CD4-positive, alpha-beta T cell treated with Interleukin-17A for 1 hour (primary cell): ENCODE results near the gene UPK3BL2.
"Not testable (repeated sequence)": the region's sequence is repeated elsewhere in the genome, so short reads cannot be mapped to it uniquely, and the experiment has no call there.

Source experiments
- DNase-seq: peaks from one replicate; pipeline ENCODE4 v3.0.0-alpha.2; 2020

UPK3BL2 gene

DNA sequence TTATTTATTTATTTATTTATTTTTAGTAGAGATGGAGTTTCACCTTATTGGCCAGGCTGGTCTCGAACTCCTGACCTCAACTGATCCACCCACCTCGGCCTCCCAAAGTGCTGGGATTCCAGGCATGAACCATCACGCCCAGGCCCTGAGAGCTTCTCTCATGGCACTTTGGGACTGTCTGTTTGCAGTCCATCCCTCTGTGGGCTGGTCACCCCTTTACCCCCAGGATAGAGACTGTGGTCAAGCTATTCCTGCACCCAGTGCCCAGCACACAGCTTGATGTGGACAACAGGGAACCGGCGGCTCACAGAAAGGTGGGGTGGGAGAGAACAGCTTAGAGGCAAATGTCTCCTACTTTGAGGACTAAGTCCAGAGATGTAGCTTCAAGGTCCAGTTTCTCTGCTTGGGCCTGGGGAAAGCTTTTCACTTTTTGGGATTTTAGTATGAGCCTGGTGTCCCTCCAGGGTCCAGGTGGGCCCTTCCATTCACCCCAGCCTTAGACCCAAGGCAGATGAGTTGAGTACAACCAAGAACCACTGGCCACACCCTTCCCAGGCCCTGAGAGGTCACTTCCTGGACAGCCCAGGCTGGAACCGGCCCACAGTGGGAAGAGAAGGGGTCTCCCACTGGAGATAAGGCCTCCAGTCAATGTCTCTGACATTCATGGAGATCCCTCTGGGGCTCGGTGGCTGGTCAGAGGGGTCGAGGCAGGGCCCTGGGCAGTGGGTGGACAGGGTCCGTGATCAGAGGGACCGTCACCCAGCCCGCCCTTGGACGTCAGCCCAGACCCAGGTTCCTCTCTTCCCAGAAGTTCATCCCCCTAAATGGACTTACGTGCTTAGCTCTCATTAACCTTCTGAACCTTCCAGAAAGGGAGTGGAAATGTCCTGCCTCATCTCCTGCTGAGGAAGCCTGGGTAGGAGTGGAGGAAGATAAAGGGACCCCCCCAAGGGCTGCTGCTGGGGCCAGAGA is 15.4 kb downstream of the UPK3BL2 start:
- DNase-seq = not testable (repeated sequence)

DNA sequence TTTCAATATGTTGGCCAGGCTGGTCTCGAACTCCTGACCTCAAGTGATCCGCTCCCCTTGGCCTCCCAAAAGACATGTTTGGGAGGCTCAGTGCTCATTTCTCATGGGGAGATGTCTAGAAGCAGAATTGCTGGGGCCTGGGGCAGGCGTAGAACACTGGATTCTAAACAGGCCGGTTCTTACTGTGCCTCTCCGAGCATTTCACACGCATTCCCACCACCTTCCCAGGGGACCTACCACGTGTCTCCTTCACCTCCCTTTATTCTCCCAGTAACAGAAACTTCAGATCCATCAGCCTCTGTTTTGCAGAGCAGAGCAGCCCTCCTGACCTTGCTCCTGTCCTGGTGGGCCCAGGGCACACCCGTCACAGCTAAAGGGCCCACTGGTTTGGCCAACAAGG is 16.3 kb downstream of the UPK3BL2 start:
- not testable (repeated sequence) for DNase-seq

DNA sequence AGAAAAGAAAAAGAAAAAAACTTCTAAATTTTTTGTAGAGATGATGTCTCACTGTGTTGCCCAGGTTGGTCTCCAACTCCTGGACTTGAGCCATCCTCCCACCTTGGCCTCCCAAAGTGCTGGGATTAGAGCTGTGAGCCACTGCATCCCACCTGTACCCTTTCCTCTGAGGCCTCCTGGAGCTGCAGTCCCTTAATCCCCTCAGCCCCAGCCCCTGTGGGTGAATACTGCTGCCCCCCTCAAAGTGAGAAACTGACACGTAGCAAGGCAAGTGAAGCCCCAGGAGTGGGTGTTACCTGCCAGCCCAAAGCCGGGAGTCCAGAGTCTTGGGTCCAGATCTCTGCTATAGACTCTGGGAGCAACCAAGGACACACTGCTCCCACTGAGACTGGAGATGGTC is 18.7 kb downstream of the UPK3BL2 start:
- DNase-seq = not testable (repeated sequence)

DNA sequence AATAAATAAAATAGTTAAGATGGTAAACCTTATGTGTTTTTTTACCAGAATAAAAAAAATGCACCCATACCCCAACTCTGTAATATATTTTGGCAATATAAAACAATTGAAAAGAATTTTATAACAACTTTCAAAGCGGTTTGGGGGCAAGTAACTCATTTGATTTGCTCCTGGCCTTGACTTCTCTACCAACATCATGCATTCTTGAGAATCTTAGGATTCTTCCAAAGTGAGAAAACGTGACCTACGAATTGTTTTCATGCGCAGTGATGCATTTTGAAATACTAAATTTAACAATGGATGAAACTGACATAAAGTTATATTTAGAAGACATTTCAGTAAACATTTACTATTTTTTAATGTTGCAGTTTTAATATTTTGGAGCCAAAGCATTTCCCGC is 22.7 kb downstream of the UPK3BL2 start:
- not testable (repeated sequence) for DNase-seq

DNA sequence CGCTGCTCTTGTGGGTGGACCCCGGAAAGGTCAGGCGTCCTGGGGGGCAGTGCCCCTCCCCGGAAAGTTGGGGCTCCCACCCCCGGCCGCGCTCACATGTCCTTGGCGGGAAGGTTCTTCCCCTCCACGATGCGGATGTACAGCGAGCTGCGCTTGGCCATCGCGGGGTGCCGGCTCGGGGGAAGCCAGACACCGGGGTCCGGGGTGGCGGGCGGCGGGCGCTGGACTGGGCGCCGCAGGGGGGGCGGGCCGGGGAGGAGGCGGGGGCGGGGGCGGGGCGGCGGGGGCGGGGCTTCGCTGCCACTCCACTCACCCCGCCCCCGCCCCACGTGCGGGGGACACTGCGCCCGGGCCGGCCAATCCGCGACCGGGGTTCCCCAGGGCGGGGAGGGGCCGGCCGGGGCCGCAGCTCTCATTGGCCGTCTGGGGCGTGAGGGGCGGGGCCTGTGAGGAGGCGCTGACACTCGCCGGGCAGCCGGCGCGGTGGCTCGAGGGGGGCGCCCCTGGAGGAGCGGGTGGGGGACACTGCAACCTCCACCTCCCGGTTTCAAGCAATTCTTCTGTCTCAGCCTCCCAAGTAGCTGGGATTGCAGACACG is 25.8 kb downstream of the UPK3BL2 start, which contains the start of gene RASA4B:
TSS of gene RASA4B (minus strand) at position 228 of the 598 bp plus-strand sequence. CDS start at position 161, 67 bp downstream.
- peak; percentile 39 for DNase-seq

DNA sequence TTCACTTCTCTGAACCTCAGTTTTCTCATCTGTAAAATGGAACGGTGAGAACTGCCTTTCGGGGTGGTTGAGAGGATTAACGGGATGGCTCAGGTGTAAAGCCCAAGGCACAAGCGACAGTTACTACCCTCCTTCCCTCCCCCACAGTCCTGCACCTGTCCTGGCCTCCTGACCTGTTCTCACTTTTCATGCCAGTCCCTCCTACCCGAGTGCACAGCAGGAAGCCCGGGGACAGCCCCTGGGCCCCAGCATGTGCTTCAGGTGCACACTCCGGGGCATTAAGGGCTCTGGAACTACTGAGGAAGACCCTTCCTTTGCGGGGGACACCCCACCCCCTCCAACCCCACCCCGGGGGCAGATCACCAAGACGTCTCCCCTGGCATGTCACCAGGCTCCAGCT is 26.5 kb downstream of the UPK3BL2 start:
- not testable (repeated sequence) for DNase-seq

DNA sequence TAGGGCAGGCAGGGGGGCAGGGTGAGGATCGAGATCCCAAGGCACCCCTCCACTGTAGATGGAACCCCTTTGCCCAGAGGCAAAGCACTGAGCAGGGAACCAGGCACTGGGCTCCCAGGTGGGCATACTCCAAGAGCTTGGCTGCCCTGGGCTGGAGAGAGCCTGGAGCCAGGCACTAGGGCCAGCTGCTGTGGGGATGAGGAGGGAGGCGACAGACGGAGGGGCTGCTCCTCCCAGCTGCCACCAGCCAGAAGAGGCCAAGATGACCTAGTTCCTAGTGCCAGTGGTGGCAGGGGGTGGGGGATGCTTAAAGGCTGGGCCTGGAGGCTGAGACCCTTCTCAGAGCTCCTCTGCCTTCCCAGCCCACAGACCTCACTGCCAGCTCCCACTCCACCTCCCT is 27.6 kb downstream of the UPK3BL2 start:
- DNase-seq = not testable (repeated sequence)

DNA sequence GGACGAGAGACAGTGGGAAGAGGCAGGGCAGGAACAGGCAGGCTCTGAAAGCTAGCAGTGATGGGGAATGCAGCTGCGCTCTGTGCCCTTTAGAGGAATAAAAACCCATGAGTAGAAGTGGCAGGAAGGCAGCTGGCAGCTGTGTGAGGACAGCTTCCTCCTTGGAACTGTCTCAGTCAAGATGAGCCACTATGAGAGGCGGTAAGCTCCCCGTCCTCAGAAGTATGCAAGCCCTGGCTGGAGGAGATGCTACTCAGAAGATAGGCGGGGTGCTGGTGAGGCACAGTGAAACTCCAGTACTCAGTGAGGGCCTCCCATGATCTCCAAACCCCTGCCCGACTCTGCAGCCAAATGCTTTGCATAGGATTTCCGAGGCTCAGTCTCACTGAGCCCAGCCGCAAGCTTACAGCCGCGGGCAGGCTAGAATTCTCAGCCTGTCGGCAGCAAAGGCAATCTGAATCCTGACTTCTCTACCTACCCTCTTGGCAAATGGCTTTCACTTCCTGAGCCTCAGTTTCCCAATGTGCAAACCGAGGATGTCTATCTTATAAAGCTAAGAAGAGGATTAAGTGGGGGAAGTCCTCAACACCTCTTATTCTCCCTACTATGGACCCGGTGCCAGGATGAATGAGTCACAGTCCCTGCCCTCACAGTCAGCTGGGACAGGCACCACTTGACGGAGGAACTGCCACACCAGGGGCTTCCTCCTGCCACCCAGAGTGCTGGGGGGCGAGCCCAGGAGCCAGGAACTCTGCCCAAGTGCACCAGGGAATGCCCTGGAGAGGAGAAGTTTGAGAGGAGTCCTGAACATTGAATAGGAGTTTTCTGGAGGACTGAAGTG is 28.4 kb downstream of the UPK3BL2 start:
- DNase-seq = not testable (repeated sequence)

DNA sequence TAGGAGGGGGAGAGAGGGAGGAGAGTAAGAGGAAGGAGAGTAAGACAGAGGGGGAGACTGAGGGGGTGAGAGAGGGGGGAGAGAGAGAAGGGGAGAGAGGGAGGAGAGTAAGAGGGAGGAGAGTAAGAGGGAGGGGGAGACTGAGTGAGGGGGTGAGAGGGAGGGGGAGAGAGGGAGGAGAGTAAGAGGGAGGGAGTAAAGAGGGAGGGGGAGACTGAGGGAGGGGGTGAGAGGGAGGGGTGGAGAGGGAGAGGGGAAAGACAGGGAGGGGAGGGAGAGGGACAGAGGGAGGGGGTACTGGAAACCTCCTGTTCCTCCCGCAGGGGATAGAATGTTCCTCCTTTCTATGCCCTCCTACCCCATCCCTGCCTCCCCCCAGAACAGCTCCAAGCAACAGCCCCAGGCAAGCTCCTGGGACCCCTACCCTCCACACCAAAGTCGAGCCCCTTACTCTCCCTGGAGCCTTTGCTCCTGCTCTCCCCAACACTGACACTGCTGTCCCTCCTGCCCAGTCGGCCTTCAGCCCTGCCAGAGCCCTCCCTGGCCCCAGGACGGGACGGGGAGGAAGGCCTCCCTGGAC is 30.8 kb downstream of the UPK3BL2 start:
- peak; percentile 47 for DNase-seq

DNA sequence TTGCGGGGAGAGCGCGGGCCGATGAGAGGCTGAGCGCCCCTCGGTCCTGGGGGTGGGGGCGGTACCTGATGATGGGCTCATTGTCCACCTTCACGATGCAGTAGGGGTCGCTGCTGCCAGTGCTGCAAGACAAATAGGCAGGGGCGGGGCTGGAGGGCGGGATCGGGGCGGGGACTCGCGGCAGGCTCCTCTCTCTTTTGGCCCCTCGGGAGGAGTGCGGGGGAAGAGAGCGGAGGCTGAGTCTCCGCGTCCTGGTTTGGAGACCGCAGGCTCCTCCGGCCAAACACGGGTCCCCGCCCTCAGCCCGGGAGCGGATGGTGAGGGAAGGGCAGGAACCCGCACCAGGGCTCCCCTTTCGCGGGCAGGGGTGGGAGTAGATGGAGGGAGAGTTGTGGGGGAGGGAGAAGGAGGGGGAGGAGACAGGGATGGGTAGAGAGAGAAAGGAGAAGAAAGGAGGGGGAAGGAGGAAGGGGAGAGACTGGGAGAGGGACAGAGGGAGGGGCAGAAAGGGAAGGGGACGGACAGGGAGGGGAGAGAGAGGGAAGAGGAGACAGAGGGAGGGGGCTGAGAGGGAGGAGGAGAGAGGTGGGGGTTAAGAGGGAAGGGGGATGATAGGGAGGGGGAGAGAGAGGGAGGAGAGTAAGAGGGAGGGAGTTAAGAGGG is 31.5 kb downstream of the UPK3BL2 start:
- not testable (repeated sequence) for DNase-seq

DNA sequence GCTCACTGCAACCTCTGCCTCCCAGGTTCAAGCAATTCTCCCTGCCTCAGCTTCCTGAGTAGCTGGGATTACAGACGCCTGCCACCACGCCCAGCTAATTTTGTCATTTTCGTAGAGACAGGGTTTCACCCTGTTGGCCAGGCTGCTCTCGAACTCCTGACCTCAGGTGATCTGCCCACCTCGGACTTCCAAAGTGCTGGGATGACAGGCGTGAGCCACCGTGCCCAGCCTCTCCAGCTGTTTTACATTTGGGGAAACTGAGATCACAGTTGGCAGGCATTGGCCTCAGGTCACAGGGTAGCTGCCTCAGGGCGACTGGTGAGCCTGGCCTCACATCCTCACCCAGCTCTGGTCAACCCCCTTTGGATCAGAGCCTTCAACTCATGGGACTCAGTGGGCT is 32.9 kb downstream of the UPK3BL2 start:
- DNase-seq = not testable (repeated sequence)

DNA sequence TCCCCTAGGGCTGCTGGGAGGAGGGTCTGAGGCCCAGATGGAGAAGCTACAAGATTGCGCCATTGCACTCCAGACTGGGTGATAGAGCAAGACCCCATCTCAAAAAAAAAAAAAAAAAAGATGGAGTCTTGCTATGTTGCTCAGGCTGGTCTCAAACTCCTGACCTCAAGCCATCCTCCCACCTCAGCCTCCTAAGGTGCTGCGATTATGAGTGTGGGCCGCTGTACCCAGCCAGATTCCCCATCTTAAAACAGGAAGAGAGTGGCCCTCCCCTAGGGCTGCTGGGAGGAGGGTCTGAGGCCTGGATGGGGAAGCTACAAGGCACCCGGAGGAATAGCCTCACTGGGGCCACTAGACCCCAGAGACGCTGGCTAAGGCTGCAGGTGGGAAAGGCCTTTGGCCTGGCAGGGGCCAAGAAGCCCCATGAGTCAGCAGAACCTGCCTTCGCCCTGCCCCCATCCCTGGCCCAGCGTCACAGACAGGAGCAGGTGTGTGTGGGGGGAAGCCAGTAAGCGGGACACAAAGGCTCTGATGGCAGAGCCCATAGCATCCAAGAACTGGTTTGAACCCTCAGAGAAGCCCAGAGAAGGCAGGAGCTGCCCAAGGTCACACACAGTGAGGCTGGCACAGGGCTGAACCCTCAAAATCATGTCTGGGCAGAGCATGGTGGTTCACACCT is 35.9 kb downstream of the UPK3BL2 start:
- DNase-seq = not testable (repeated sequence)

DNA sequence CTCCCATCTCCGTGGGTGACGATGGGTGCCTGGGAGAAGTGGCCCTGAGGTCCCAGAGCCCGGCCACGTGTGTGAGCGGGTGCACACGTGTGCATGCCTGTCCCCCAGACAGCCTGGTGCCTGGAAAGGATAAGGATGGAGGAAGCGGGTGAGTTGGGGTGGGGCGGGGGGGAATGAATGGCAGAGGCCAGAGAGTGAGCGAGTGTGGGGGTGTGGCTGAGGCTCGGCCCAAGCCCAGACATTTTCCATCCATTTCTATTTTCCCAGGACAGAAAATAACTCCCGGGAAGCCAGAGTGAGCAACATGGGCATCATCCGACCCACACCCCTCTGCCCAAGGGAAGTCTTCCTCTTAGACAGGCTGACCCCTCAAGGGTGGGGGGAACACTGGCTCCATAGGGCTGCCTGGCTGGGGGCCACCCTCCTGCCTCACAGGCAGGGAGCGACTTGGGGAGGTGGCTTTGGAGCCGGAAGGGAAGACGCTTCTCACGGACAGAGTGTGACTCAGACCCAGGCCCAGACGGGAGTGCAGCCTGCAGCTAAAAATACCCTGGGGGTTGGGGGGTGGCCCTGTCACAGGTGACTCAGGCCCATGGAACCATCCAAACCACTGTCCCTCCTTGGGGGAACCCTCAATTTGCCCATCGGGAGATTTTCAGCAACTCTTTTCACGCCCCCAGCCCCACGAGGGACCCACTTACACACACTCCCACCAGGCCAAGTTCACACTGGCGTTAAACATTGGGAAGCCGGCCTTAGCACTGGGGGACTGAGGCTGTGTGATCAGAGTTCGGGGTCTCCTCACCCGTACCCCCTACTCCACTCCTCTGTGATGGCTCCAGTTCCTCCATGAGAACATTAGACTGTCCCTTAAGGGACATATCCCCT is 38.0 kb downstream of the UPK3BL2 start:
- DNase-seq = not testable (repeated sequence)

DNA sequence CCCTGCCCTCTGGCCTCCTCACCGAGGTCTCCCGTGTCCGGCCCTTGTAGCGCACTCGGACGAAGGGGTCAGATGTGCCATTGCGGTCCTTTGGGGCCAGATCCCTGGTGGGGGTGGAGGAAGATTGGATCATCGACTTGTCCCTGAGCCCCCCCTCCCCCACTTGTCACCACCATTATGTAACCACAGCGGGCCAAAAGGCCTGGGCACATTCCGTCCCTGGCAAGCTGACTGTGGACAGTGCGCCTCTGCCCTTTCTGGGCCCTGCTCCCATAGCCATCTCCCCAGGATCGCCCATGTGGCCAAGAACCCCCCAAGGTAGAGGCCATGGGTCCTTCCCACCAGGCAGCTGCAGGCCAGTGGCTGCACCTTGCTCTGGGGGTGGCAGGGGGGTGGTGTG is 40.4 kb downstream of the UPK3BL2 start:
- not testable (repeated sequence) for DNase-seq

DNA sequence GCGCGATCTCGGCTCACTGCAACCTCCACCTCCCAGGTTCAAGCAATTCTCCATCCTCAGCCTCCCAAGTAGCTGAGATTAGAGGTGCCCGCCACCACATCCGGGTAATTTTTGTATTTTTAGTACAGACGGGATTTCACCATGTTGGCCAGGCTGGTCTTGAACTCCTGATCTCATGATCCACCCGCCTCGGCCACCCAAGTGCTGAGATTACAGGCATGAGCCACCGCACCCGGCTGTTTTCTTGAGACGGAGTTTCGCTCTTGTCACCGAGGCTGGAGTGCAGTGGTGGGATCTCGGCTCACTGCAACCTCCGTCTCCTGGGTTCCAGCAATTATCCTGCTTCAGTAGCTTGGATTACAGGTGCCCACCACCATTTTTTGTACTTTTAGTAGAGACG is 45.2 kb downstream of the UPK3BL2 start:
- not testable (repeated sequence) for DNase-seq

DNA sequence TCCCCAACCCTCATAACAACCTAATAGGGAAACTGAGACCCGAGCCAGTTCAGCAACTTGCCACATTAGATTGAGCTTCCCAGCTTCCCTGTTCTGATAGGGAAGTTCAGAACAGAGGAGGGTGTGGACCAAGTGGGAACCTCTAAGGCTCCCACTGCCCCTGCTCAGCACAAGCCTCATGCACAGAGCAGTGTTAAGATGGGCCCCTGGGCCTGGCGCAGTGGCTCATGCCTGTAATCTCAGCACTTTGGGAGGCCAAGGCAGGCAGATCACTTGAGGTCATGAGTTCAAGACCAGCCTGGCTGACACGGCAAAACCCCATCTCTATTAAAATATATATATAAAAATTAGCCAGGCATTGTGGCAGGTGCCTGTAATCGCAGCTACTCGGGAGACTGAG is 46.2 kb downstream of the UPK3BL2 start:
- not testable (repeated sequence) for DNase-seq

DNA sequence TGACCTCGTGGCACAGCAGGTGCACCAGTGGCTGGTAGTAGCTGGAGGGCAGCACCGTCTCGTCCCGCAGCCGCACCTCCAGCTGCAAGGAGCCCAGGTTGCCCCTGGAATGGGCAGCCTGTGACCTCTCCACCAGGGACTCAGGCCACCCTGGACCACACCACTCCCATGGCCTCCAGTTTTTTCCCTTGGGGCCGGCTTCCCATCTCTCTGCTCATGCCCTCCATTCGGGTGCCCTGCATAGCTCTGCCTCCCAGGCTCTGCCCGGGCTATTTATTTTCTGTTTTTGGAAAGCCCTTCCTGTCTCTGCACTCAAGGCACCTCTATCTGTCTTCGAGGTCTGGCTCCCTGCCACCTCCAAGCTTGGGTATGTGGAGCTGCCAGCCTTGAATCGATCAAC is 46.6 kb downstream of the UPK3BL2 start:
- not testable (repeated sequence) for DNase-seq

DNA sequence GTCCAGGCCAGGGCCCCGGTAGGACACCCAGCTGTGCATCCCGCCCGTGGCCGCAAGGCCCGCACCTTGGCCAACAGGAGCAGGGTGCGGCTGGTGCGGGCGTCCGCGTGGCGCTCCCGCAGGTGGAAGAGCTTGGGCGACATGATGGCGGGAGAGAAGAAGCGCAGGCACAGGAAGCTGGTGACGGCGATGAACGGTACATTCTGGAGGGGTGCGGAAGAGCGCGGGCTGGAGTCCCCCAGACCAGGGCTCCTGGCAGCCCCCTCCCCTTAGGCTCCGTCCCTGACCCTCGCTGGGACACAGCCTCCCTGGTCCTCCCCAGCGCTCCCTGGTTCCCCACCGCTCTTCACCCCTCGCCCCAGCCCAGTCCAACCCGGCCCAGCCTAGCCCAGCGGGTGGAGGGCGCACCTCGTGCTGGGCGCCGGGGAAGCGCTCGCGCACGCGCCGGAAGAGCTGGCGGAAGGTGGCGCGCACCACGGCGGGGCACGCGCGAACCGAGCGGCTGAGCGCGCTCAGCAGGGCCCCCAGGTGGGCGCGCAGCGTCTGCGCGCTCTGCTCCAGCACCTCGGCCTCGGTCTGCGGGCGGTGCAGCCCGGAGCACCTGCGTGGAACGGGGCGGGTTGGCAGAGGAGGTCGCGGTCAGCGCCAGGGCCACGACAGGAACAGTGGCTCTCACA is 48.9 kb downstream of the UPK3BL2 start:
- DNase-seq = not testable (repeated sequence)

DNA sequence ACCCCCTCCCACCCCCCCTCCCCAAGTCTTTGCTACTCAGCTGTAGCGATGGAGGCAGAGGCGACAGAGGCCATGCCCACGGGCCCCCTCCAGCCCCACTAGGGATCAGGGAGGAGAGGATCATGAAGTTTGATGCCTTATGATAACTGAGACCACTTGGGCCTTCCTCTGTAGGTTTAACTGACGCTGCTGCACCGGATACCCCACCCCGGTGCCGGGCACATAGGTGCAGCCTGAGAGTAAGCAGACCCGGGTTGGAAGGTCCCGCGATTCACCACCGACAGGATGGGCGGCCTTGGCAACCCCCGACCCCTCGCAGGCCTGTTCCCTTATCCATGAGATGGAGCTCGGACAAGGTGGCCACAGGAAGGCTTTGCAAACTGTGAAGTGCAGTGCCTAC is 49.5 kb downstream of the UPK3BL2 start:
- peak; percentile 40 for DNase-seq
